Erythroblast (primary cell): Measurements from ENCODE around the gene LTBP4.

Source experiments
- GATA1 ChIP-seq: IDR thresholded peaks from 2 replicates; pipeline ENCODE4 v1.6.1; 2011; ENCODE audit warnings: low read depth, mild to moderate bottlenecking, control low read depth, low read length, moderate library complexity
- POLR2A ChIP-seq: IDR thresholded peaks from 2 replicates; pipeline ENCODE4 v1.6.1; 2011; ENCODE audit warnings: mild to moderate bottlenecking, low read length

GRCh38 chr19:40555978-40556689 is 45.0 kb upstream of the LTBP4 start:
- TF ChIP-seq POLR2A (no peak), GATA1 (no peak)
